Uterus (tissue), 4 donors: ENCODE data around the gene GASK1A. TPM values are rescaled to one million over a fixed set of nuclear protein-coding genes. Genes with fewer than 3 reads are reported as not detected.
A peak's percentile ranks its signal among the peaks of the same experiment; 100 is the strongest.

ENCODE experiments used
- DNase-seq, 2 donors: peaks; one replicate each; pipeline ENCODE4 v3.0.0-alpha.2; 2019 to 2020
- H3K27ac ChIP-seq, 2 donors: fragments of 200-600 bp; sonication (generic); 1 replicate in 1 of 2; 2 replicates in 1 of 2; pipeline ENCODE4 v1.5.1; 2016 to 2018
- H3K27me3 ChIP-seq, 2 donors: fragments of 200-600 bp; sonication (generic); one replicate each; pipeline ENCODE4 v1.5.1; 2018 to 2019; ENCODE audit warnings: control low read depth in 1 of 2
- H3K36me3 ChIP-seq, 2 donors: fragments of 200-600 bp; sonication (generic); one replicate each; pipeline ENCODE4 v1.5.1; 2019; ENCODE audit warnings: control low read depth in 1 of 2
- H3K4me1 ChIP-seq, 2 donors: fragments of 200-600 bp; sonication (generic); one replicate each; pipeline ENCODE4 v1.5.1; 2018 to 2019; ENCODE audit warnings: control low read depth in 1 of 2
- H3K4me3 ChIP-seq, 2 donors: fragments of 200-600 bp; sonication (generic); 1 replicate in 1 of 2; 2 replicates in 1 of 2; pipeline ENCODE4 v1.5.1; 2018 to 2019; ENCODE audit warnings: mild to moderate bottlenecking in 1 of 2
- H3K9me3 ChIP-seq, 2 donors: fragments of 200-600 bp; sonication (generic); one replicate each; pipeline ENCODE4 v1.5.1; 2019; ENCODE audit warnings: control low read depth in 1 of 2
- POLR2A ChIP-seq, 2 donors: fragments of 450-650 bp; IDR thresholded peaks; one replicate each; pipeline ENCODE4 v1.6.1; 2016; ENCODE audit warnings: antibody characterized with exemption in 2 of 2, mild to moderate bottlenecking in 1 of 2, moderate library complexity in 1 of 2
- intact Hi-C: fragments of 100-400 bp; cut with DNase I; formaldehyde crosslinking; loops from one replicate; pipeline ENCODE4 v1.15.1; 2023; ENCODE audit warnings: low total_unique reads
- total RNA-seq, 4 donors: library from RNA; depleted of rRNA in 3 of 4; stranded (reverse); fragments of >200 nt in 3 of 4; gene quantifications; one replicate each; pipeline versions ENCODE4 v1.1.0 to v1.2.4, GENCODE V29; 2014 to 2023
- TF ChIP-seq, protein P1 (sequence below), 4 experiments: fragments of 200-600 bp in 2 of 4; fragments of 450-650 bp in 2 of 4; sonication (generic) in 2 of 4; IDR thresholded peaks; one replicate each; pipeline ENCODE4 v1.5.1; 2016 to 2019; ENCODE audit warnings: antibody characterized with exemption in 4 of 4, mild to moderate bottlenecking in 2 of 4, moderate library complexity in 1 of 4
- donor health status: DM: yes; HTN: yes; CAD: no.

GASK1A gene
- total RNA-seq, 4 donors from 2014 or later = 26.3 to 65.8 (median 48.0) TPM

DNA sequence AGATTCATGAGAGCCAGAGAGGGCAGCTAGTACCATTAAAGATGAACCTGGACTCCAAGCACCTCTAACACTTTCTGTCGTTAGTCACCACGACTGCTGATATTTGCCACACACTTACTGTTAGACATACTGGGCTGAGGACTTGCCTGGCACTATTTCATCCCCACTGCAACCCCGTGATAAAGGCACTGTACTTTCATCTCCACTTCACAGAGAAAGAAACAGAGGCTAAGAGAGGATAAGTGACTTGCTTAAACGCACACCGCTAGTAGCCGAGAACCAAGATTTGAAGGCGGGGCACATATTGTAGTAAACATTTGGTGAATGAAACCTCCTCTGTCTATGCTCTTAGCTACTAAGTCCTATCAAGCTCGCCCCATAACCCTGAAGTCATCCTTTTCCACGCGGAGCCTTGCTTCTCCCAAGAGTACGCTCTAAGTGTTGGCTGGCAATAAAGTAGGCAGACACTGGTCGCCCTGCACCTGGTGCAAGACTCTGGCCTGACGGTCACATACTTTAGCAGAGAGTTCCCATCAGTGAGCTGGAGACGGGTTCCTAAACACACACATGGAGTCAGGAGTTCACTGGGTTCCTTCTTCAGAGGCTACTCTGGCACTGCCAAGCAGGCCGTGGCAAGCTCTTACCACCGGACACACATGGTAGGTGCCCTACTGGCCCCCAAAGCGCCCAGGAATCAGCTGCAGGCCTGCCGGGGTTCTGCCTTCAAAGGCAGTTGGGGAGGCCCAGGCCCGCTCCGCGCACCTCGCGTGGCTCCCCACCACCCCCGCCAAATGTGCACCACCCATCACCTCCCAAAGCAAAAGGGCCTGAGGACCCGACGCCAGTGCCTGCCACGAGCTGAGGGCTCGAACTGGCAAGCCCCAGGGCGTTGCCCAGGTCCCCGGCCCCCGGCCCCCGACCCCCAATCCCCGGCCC is 125.8 kb downstream of the GASK1A start:
- no peak for TF ChIP-seq POLR2A (IDR thresholded peaks at IDR 0.05)
- H3K36me3 ChIP-seq = no peaks in the 10 kb centered on the region
- peaks cover 0 to 3% of the 10 kb centered on the region in 2 donors for H3K4me1 ChIP-seq
- H3K9me3 ChIP-seq = no peaks in the 10 kb centered on the region
- peak overlapping the region; percentile 96 for H3K27ac ChIP-seq
- intact Hi-C loops = loop anchor here (10.0 kb wide), 1 partner anchor 140 kb away; no protein-coding TSS in a partner anchor
- peak overlapping the region; percentile 83 to 92 for H3K4me3 ChIP-seq
- H3K27me3 ChIP-seq = no peaks in the 10 kb centered on the region
- DNase-seq = peak in 1 of 2 donors; percentile 45

DNA sequence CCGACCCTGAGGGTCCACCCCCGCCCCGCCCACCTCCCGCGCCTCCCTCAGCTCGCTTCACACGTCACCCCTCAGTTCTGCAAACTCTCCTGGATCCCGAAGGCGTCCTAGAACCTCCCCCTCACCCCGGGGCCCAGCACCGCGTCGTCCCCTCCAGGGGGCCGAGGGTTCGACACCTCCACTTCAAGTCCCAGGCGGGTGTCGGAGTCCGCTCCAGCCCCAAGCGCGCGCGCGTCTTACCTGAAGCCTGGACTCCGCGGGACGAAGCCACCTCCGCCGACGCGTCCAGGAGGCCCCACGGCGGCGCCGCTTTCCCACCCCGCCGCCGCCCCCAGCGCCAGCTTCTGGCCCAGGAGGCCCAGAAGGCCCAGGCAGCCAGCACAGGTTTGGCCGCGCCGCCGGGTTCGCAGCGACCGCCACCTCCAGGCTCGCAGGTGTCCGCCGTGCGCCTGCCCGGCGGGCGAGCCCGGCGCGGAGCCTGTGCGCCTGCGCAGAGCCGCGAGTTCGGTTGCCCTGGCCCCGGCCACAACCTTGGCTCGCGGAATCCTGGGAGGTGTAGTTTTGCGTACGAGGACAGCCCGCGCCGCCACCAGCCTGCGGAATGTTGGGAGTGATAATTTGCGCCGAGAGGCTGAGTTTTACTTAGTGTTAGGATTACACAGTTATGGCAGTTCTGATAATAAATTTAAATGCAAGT is 126.6 kb downstream of the GASK1A start, which contains the start of gene POMGNT2:
POMGNT2 (minus strand) TSS at position 484 of the 697 bp plus-strand sequence. CDS start 24,648 bp downstream, outside the sequence.
- H3K9me3 ChIP-seq = no peaks in the 10 kb centered on the region
- DNase-seq = peak; percentile 89
- H3K4me3 ChIP-seq = peak within 1 kb of the TSS; percentile 83 to 92
- intact Hi-C loops = loop anchor here (10.0 kb wide), 1 partner anchor 141 kb away; no protein-coding TSS in a partner anchor
- H3K4me1 ChIP-seq = peaks cover 0 to 3% of the 10 kb centered on the region in 2 donors
- TF ChIP-seq, protein P1, sequence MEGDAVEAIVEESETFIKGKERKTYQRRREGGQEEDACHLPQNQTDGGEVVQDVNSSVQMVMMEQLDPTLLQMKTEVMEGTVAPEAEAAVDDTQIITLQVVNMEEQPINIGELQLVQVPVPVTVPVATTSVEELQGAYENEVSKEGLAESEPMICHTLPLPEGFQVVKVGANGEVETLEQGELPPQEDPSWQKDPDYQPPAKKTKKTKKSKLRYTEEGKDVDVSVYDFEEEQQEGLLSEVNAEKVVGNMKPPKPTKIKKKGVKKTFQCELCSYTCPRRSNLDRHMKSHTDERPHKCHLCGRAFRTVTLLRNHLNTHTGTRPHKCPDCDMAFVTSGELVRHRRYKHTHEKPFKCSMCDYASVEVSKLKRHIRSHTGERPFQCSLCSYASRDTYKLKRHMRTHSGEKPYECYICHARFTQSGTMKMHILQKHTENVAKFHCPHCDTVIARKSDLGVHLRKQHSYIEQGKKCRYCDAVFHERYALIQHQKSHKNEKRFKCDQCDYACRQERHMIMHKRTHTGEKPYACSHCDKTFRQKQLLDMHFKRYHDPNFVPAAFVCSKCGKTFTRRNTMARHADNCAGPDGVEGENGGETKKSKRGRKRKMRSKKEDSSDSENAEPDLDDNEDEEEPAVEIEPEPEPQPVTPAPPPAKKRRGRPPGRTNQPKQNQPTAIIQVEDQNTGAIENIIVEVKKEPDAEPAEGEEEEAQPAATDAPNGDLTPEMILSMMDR (IDR thresholded peaks at IDR 0.05) = peak in 2 of 4 experiments; percentile 6 to 17
- TF ChIP-seq POLR2A (IDR thresholded peaks at IDR 0.05) = peak; percentile 71 to 93
- peak within 1 kb of the TSS; percentile 96 for H3K27ac ChIP-seq
- no peaks in the 10 kb centered on the region for H3K36me3 ChIP-seq
- H3K27me3 ChIP-seq = no peaks in the 10 kb centered on the region

DNA sequence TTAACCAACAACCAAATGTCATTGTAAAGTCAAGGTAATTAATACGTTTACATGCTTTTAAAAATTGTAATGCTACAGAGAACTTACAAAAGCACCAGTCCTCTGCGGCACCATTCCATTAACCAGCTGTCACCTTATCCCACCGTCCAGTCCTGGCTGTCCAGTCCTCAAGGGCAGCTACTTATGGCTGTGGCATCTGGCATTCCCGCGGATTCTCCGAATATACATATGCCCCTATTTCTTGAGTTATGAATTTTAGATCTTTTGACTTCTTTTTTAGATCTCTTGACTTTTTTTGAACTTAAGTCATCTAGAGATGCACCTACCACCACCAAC is 127.2 kb downstream of the GASK1A start:
- Histone ChIP-seq H3K36me3 (no peaks in the 10 kb centered on the region), H3K9me3 (no peaks in the 10 kb centered on the region), H3K27me3 (no peaks in the 10 kb centered on the region), H3K4me3 (peak overlapping the region; percentile 83 to 92), H3K27ac (peak overlapping the region; percentile 96), H3K4me1 (peaks cover 0 to 3% of the 10 kb centered on the region in 2 donors)
- no peak for TF ChIP-seq POLR2A (IDR thresholded peaks at IDR 0.05)
- TF ChIP-seq, protein P1 (IDR thresholded peaks at IDR 0.05) = no peak
- intact Hi-C loops = loop anchor here (10.0 kb wide), 1 partner anchor 141 kb away; no protein-coding TSS in a partner anchor
- no peak for DNase-seq

Other genes starting within 250 kb of the GASK1A start
- 1 to 10 TPM in 2 of 4 donors, not detected in 2; 1.7 to 1.9 TPM for gene CCDC13, start 206.1 kb upstream of the GASK1A start, total RNA-seq
- 100 to 1,000 TPM in 2 of 4 donors, 10 to 100 TPM in 2; 65.3 to 234 (median 103) TPM for gene HIGD1A, start 174.8 kb upstream of the GASK1A start, total RNA-seq
- gene ACKR2, start 169.9 kb upstream of the GASK1A start, total RNA-seq = 1 to 10 TPM; 1.5 to 8.7 (median 4.7) TPM
- gene CYP8B1, start 103.4 kb upstream of the GASK1A start, total RNA-seq = not detected
- gene ZNF662, start 73.2 kb upstream of the GASK1A start, total RNA-seq = 10 to 100 TPM in 3 of 4 donors, 1 to 10 TPM in 1; 7.2 to 25.5 (median 19.6) TPM
- gene POMGNT2, start 126.8 kb downstream of the GASK1A start, total RNA-seq = 100 to 1,000 TPM in 1 of 4 donors, 10 to 100 TPM in 3; 17.6 to 103 (median 57.7) TPM